Breast epithelium (tissue), 3 donors: Measurements from ENCODE around the gene OR51E1.

Experiments
- CTCF ChIP-seq, 3 donors: fragments of 450-650 bp; IDR thresholded peaks; one replicate each; pipeline ENCODE4 v1.5.1; 2016 to 2017; ENCODE audit warnings: antibody characterized with exemption in 3 of 3, mild to moderate bottlenecking in 3 of 3, moderate library complexity in 3 of 3
- POLR2A ChIP-seq: fragments of 450-650 bp; IDR thresholded peaks from one replicate; pipeline ENCODE4 v1.6.1; 2016; ENCODE audit warnings: antibody characterized with exemption, mild to moderate bottlenecking, moderate library complexity

DNA sequence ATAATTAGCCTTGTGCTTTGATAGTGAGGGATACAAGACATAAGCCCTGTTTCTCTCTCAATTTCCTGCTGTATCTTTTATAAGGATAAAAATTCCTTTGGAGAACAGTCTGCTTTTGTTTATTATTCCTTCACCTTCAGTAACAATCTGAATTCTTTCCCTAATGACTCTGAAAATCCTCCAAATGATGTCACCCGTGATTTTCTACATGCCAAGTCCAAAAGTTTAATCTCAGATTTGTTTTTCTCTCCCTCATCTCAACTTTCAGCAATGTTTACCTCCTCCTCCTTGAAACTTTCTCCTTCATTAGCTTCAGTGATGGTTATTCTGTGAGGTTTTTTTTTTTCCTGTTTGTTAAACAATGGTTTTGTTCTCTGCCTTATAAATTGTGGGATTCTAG is 51.7 kb downstream of the OR51E1 start:
- no peak for TF ChIP-seq CTCF (IDR thresholded peaks at IDR 0.05)
- TF ChIP-seq POLR2A: no peak
